Astrocyte (in vitro differentiated cells and primary cell): ENCODE measurements around the gene SORD. TPM values are rescaled to one million over a fixed set of nuclear protein-coding genes. Genes with fewer than 3 reads are reported as not detected.

Experiments
- DNase-seq: peaks from one replicate; pipeline ENCODE4 v3.0.0-alpha.2; 2010; ENCODE audit warnings: low read depth
- FAIRE-seq: peaks from 2 replicates; lab custom pipeline; 2011; peaks lifted over from hg19 to GRCh38; lab: Jason Lieb, UNC
- H2AFZ ChIP-seq: 2 replicates; pipeline ENCODE4 v1.6.0; 2012; ENCODE audit warnings: low read depth, low read length, inconsistent platforms
- H3K27ac ChIP-seq: 2 replicates; pipeline ENCODE4 v1.5.1; 2011; ENCODE audit warnings: low read depth, low read length, inconsistent platforms
- H3K27me3 ChIP-seq: 2 replicates; pipeline ENCODE4 v1.6.0; 2011; ENCODE audit warnings: low read length, inconsistent platforms; ENCODE audit not compliant: insufficient read depth
- H3K36me3 ChIP-seq: 2 replicates; pipeline ENCODE4 v1.5.1; 2011; ENCODE audit warnings: low read length, inconsistent platforms; ENCODE audit not compliant: insufficient read depth
- H3K4me1 ChIP-seq: 2 replicates; pipeline ENCODE4 v1.5.1; 2011; ENCODE audit warnings: low read length, inconsistent platforms; ENCODE audit not compliant: insufficient read depth
- H3K4me2 ChIP-seq: 2 replicates; pipeline ENCODE4 v1.6.0; 2012; ENCODE audit warnings: low read length, inconsistent platforms
- H3K4me3 ChIP-seq: 2 replicates; pipeline ENCODE4 v1.5.1; 2011; ENCODE audit warnings: low read depth, mild to moderate bottlenecking, low read length, inconsistent platforms; ENCODE audit not compliant: insufficient read depth
- H3K79me2 ChIP-seq: 2 replicates; pipeline ENCODE4 v1.6.0; 2012; ENCODE audit warnings: mild to moderate bottlenecking, low read length, inconsistent platforms; ENCODE audit not compliant: insufficient read depth
- H3K9ac ChIP-seq: 2 replicates; pipeline ENCODE4 v1.6.0; 2012; ENCODE audit warnings: mild to moderate bottlenecking, low read length, inconsistent platforms
- H3K9me3 ChIP-seq: 2 replicates; pipeline ENCODE4 v1.5.1; 2012; ENCODE audit warnings: low read depth, mild to moderate bottlenecking, low read length, inconsistent platforms; ENCODE audit not compliant: insufficient read depth
- H4K20me1 ChIP-seq: 2 replicates; pipeline ENCODE4 v1.6.0; 2012; ENCODE audit warnings: low read length, inconsistent platforms; ENCODE audit not compliant: insufficient read depth
- H3K27ac Mint-ChIP-seq: one replicate; pipeline ENCODE4 v1.8.0; 2021; ENCODE audit warnings: mild to moderate bottlenecking, mixed read lengths; ENCODE audit not compliant: unreplicated experiment
- H3K27me3 Mint-ChIP-seq: one replicate; pipeline ENCODE4 v1.8.0; 2021; ENCODE audit warnings: low read depth, mixed read lengths; ENCODE audit not compliant: unreplicated experiment
- H3K36me3 Mint-ChIP-seq: one replicate; pipeline ENCODE4 v1.8.0; 2021; ENCODE audit warnings: low read depth, mixed read lengths; ENCODE audit not compliant: unreplicated experiment
- H3K4me1 Mint-ChIP-seq: one replicate; pipeline ENCODE4 v1.8.0; 2021; ENCODE audit warnings: low read depth, mixed read lengths; ENCODE audit not compliant: unreplicated experiment
- H3K4me3 Mint-ChIP-seq: one replicate; pipeline ENCODE4 v1.8.0; 2021; ENCODE audit warnings: mild to moderate bottlenecking, moderate library complexity, mixed read lengths; ENCODE audit not compliant: unreplicated experiment
- H3K9me3 Mint-ChIP-seq: one replicate; pipeline ENCODE4 v1.8.0; 2021; ENCODE audit warnings: mild to moderate bottlenecking, mixed read lengths; ENCODE audit not compliant: unreplicated experiment
- EZH2 ChIP-seq: IDR thresholded peaks from 2 replicates; pipeline ENCODE4 v1.6.1; 2012; ENCODE audit warnings: mild to moderate bottlenecking, low read length, inconsistent platforms; ENCODE audit not compliant: insufficient read depth
- total RNA-seq: library from RNA; stranded (reverse); gene quantifications from 2 replicates; pipeline ENCODE4 v1.2.1, GENCODE V29; 2021
- TF ChIP-seq, protein P1 (sequence below): IDR thresholded peaks from 2 replicates; pipeline ENCODE4 v1.5.1; 2011; ENCODE audit warnings: low read depth, mild to moderate bottlenecking, inconsistent platforms, low read length, moderate library complexity; ENCODE audit not compliant: insufficient read depth

The SORD gene
- total RNA-seq, 1 donor from 2014 or later: 26.2 TPM

DNA sequence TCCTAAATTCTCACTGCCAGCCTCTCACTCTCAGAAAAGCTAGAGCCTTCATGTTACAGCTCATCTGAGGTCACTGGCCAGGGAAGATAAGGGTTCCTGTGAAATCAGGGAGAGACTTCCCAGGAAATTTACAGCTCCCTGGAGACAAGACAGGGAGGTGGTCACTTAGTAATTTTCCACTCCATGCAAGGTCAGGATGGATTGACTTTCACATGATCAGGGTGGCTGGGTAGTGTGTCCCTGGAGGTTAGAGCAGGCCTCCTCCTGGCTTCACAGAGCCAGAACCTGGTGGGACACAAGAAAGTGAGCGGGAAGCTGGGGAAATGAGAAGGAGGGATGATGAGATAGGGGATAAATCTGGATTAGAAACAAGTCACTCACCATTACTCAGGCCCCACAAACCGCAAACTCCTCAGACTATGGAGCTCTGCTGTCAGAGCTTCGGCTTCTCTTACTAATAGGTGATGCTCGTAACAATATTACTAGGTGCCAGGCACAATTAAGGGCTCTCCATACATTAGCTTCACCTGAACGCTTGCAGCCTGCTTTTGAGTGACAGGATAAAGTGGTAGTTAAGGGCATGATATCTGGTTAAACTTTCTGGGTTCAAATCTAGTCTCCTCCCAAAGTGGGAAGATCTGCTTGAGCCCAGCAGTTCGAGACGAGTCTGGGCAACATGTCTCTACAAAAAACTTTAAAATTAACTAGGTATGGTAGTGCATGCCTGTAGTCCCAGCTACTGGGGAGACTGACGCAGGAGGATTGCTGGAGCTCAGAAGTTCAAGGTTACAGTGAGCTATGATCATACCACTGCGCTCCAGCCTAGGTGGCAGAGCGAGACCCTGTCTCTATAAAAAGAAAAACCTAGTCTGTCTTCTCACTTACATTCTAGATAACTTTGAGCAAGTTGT, 66.1 kb downstream of the SORD start:
- Histone ChIP-seq H4K20me1 (no peaks in the 10 kb centered on the region), H3K4me3 (no peak overlapping the region), H3K79me2 (no peaks in the 10 kb centered on the region), H3K9me3 (peaks cover 3% of the 10 kb centered on the region), H2AFZ (no peak overlapping the region), H3K9ac (no peak overlapping the region), H3K36me3 (no peaks in the 10 kb centered on the region), H3K27me3 (peaks cover 28% of the 10 kb centered on the region), H3K4me2 (no peak overlapping the region), H3K27ac (no peak overlapping the region), H3K4me1 (no peaks in the 10 kb centered on the region)
- DNase-seq (no peak), FAIRE-seq (no peak)
- peaks cover 12% of the 10 kb centered on the region for H3K27me3 Mint-ChIP-seq
- no peak for TF ChIP-seq EZH2
- TF ChIP-seq, protein P1, sequence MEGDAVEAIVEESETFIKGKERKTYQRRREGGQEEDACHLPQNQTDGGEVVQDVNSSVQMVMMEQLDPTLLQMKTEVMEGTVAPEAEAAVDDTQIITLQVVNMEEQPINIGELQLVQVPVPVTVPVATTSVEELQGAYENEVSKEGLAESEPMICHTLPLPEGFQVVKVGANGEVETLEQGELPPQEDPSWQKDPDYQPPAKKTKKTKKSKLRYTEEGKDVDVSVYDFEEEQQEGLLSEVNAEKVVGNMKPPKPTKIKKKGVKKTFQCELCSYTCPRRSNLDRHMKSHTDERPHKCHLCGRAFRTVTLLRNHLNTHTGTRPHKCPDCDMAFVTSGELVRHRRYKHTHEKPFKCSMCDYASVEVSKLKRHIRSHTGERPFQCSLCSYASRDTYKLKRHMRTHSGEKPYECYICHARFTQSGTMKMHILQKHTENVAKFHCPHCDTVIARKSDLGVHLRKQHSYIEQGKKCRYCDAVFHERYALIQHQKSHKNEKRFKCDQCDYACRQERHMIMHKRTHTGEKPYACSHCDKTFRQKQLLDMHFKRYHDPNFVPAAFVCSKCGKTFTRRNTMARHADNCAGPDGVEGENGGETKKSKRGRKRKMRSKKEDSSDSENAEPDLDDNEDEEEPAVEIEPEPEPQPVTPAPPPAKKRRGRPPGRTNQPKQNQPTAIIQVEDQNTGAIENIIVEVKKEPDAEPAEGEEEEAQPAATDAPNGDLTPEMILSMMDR: no peak
- H3K9me3 Mint-ChIP-seq: no peaks in the 10 kb centered on the region
- no peak overlapping the region for H3K4me3 Mint-ChIP-seq
- peak overlapping the region; percentile 87 for H3K27ac Mint-ChIP-seq
- H3K4me1 Mint-ChIP-seq: peaks cover 10% of the 10 kb centered on the region
- H3K36me3 Mint-ChIP-seq: no peaks in the 10 kb centered on the region

DNA sequence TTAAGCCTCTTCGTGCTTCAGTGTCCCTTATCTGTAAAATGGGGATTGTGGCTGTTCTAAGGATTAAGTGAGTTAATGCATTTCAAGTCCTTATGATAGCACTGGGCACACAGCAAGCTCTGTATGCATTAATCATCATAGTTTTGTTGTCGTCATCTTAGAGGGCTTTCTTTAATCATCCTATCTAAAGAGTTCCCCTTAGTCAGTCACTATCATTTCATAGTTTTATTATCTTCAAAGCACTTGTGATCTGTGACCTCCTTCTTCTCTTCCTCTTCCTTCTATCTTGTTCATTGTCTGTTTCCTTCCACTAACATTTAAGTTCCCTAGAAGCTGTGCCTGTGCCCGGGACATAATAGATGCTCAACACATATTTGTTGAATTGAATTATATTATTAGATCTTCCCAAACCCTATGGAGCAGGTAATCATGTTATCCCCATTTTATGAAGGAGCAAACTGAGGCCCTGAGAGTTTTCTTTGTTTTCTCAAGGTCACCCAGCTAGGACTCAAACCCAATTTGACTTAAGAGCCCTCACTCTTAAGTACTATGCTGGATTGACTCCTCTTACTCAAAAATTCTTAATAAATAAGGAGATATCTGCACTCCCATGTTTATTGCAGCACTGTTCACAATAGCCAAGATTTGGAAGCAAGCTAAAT, 66.8 kb downstream of the SORD start:
- H3K79me2 ChIP-seq: no peaks in the 10 kb centered on the region
- H3K27me3 ChIP-seq: peaks cover 28% of the 10 kb centered on the region
- Mint-ChIP-seq H3K27me3 (peaks cover 15% of the 10 kb centered on the region), H3K36me3 (no peaks in the 10 kb centered on the region), H3K9me3 (no peaks in the 10 kb centered on the region), H3K4me3 (no peak overlapping the region), H3K4me1 (peaks cover 10% of the 10 kb centered on the region), H3K27ac (no peak overlapping the region)
- no peak overlapping the region for H2AFZ ChIP-seq
- no peak overlapping the region for H3K4me2 ChIP-seq
- TF ChIP-seq EZH2: no peak
- TF ChIP-seq, protein P1: no peak
- H3K4me3 ChIP-seq: no peak overlapping the region
- no peak overlapping the region for H3K9ac ChIP-seq
- H3K27ac ChIP-seq: no peak overlapping the region
- peaks cover 3% of the 10 kb centered on the region for H3K9me3 ChIP-seq
- DNase-seq: no peak
- H4K20me1 ChIP-seq: no peaks in the 10 kb centered on the region
- no peaks in the 10 kb centered on the region for H3K36me3 ChIP-seq
- H3K4me1 ChIP-seq: no peaks in the 10 kb centered on the region
- FAIRE-seq: no peak
